DND-41 (cell line): ENCODE results near the gene TSHR.

Experiments used
- ATAC-seq: fragments of 200-7000 bp; cut with Tn5 transposase; 3 replicates; pipeline ENCODE4 v1.9.1; 2021; ENCODE audit warnings: low read depth; ENCODE audit not compliant: insufficient read depth
- DNase-seq: peaks from one replicate; pipeline ENCODE4 v3.0.0-alpha.2; 2020
- H2AFZ ChIP-seq: 2 replicates; pipeline ENCODE4 v1.6.0; 2012; ENCODE audit warnings: low read depth, low read length
- H3K27ac ChIP-seq: 2 replicates; pipeline ENCODE4 v1.5.1; 2012; ENCODE audit warnings: low read length, inconsistent platforms
- H3K27me3 ChIP-seq: fragments of 200-600 bp; sonication (generic); 2 replicates; pipeline ENCODE4 v1.6.0; 2012; ENCODE audit warnings: low read length, mild to moderate bottlenecking, inconsistent platforms; ENCODE audit not compliant: insufficient read depth, poor library complexity
- H3K36me3 ChIP-seq: 2 replicates; pipeline ENCODE4 v1.5.1; 2012; ENCODE audit warnings: low read length, inconsistent platforms; ENCODE audit not compliant: insufficient read depth
- H3K4me1 ChIP-seq: 2 replicates; pipeline ENCODE4 v1.5.1; 2012; ENCODE audit warnings: mild to moderate bottlenecking, low read length; ENCODE audit not compliant: insufficient read depth
- H3K4me2 ChIP-seq: 2 replicates; pipeline ENCODE4 v1.6.0; 2012; ENCODE audit warnings: mild to moderate bottlenecking, moderate library complexity, low read length, inconsistent platforms; ENCODE audit not compliant: insufficient read depth
- H3K4me3 ChIP-seq, 2 experiments: fragments of 200-600 bp in 1 of 2; shearing (Covaris generic) in 1 of 2; 2 replicates each; pipeline ENCODE4 v1.5.1; 2012 to 2016; ENCODE audit warnings: inconsistent platforms in 2 of 2, low read length in 2 of 2, mild to moderate bottlenecking in 2 of 2, low read depth in 1 of 2, moderate library complexity in 1 of 2
- H3K79me2 ChIP-seq: 2 replicates; pipeline ENCODE4 v1.6.0; 2012; ENCODE audit warnings: low read length, inconsistent platforms; ENCODE audit not compliant: insufficient read depth
- H3K9ac ChIP-seq: 2 replicates; pipeline ENCODE4 v1.6.0; 2012; ENCODE audit warnings: low read depth, mild to moderate bottlenecking, inconsistent platforms, low read length, moderate library complexity
- H3K9me3 ChIP-seq: 2 replicates; pipeline ENCODE4 v1.5.1; 2012; ENCODE audit warnings: low read length, moderate library complexity, mild to moderate bottlenecking, inconsistent platforms; ENCODE audit not compliant: insufficient read depth, severe bottlenecking
- H4K20me1 ChIP-seq: 2 replicates; pipeline ENCODE4 v1.6.0; 2012; ENCODE audit warnings: low read length; ENCODE audit not compliant: insufficient read depth
- EZH2 ChIP-seq: IDR thresholded peaks from 3 replicates; pipeline ENCODE4 v1.6.1; 2012; ENCODE audit warnings: borderline replicate concordance, low read depth, mild to moderate bottlenecking, moderate library complexity, low read length, inconsistent platforms; ENCODE audit not compliant: severe bottlenecking
- TF ChIP-seq, protein P1 (sequence below): IDR thresholded peaks from 2 replicates; pipeline ENCODE4 v1.5.1; 2012; ENCODE audit warnings: borderline replicate concordance, low read length, moderate library complexity, mild to moderate bottlenecking; ENCODE audit not compliant: poor library complexity, severe bottlenecking; ENCODE audit errors: extremely low read depth

Gene TSHR

DNA sequence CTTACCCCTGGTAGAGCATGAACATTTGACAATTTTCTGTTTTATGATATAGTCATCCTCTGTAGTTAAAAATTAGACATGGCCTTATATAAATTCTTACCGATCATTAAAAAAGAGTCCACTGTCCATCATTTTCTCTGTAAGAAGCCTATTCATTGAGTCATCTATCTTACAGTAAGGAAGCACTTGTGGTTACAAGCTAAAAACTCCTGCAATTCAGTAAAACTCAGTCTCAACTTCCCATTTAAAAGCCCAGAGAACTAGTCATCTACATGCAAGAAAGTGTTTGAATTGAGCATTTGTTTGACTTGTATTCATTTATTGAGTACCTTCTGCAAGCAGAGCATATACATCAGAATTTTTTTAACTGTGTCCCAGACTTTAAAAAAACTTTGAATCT is 202.0 kb downstream of the TSHR start:
- Histone ChIP-seq H3K27me3 (no peaks in the 10 kb centered on the region), H3K9ac (no peak overlapping the region), H2AFZ (no peak overlapping the region), H3K27ac (no peak overlapping the region), H3K36me3 (no peaks in the 10 kb centered on the region), H3K4me3 (no peak overlapping the region), H3K4me2 (no peak overlapping the region), H3K79me2 (no peaks in the 10 kb centered on the region), H4K20me1 (no peaks in the 10 kb centered on the region), H3K9me3 (no peaks in the 10 kb centered on the region), H3K4me1 (no peaks in the 10 kb centered on the region)
- TF ChIP-seq EZH2 = no peak
- TF ChIP-seq, protein P1, sequence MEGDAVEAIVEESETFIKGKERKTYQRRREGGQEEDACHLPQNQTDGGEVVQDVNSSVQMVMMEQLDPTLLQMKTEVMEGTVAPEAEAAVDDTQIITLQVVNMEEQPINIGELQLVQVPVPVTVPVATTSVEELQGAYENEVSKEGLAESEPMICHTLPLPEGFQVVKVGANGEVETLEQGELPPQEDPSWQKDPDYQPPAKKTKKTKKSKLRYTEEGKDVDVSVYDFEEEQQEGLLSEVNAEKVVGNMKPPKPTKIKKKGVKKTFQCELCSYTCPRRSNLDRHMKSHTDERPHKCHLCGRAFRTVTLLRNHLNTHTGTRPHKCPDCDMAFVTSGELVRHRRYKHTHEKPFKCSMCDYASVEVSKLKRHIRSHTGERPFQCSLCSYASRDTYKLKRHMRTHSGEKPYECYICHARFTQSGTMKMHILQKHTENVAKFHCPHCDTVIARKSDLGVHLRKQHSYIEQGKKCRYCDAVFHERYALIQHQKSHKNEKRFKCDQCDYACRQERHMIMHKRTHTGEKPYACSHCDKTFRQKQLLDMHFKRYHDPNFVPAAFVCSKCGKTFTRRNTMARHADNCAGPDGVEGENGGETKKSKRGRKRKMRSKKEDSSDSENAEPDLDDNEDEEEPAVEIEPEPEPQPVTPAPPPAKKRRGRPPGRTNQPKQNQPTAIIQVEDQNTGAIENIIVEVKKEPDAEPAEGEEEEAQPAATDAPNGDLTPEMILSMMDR = no peak
- DNase-seq (no peak), ATAC-seq (no peak)

- Histone ChIP-seq H3K4me1 (peaks cover 29% of the 10 kb centered on the region), H3K9me3 (no peaks in the 10 kb centered on the region), H3K36me3 (no peaks in the 10 kb centered on the region), H3K4me3 (no peak overlapping the region), H3K9ac (no peak overlapping the region), H3K27me3 (no peaks in the 10 kb centered on the region), H2AFZ (no peak overlapping the region), H3K4me2 (no peak overlapping the region), H3K79me2 (peaks cover 2% of the 10 kb centered on the region), H3K27ac (no peak overlapping the region), H4K20me1 (no peaks in the 10 kb centered on the region)
- no peak for TF ChIP-seq EZH2
- TF ChIP-seq, protein P1 = no peak
- ATAC-seq = no peak
- DNase-seq = no peak
These were observed 205.7 kb downstream of the TSHR start for GRCh38 chr14:81161088-81161487.

DNA sequence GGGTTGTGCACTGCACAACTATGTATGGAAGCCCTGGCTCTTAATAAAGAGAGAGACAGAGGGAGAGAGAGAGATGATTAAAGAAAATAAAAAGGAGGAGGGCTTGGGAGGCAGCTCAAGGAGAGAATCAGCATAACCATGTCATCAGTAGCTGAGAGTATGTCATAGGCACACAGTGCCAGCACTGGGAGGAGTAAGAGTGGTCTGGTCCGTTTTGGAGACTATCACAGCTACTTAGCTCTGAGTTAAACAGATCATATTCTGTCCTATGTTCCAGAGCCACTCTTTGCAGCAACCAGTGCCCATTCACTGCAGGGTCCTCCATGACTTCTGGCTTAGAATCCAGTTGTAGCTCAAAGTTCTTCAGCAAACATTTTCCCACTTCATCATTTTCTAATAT is 206.3 kb downstream of the TSHR start:
- no peak for TF ChIP-seq EZH2
- TF ChIP-seq, protein P1 = no peak
- no peak overlapping the region for H3K9ac ChIP-seq
- no peaks in the 10 kb centered on the region for H3K36me3 ChIP-seq
- peaks cover 2% of the 10 kb centered on the region for H3K79me2 ChIP-seq
- no peak overlapping the region for H3K27ac ChIP-seq
- no peak for ATAC-seq
- no peaks in the 10 kb centered on the region for H4K20me1 ChIP-seq
- H3K9me3 ChIP-seq = no peaks in the 10 kb centered on the region
- H3K27me3 ChIP-seq = no peaks in the 10 kb centered on the region
- no peak overlapping the region for H3K4me3 ChIP-seq
- peaks cover 29% of the 10 kb centered on the region for H3K4me1 ChIP-seq
- no peak overlapping the region for H3K4me2 ChIP-seq
- H2AFZ ChIP-seq = no peak overlapping the region
- no peak for DNase-seq

GRCh38 chr14:81162941-81163340 is 207.5 kb downstream of the TSHR start:
- Histone ChIP-seq H3K9me3 (no peaks in the 10 kb centered on the region), H3K4me2 (0 out of 2 replicates have a peak overlapping the region, but pooled peaks have one; percentile 8), H3K4me3 (no peak overlapping the region), H3K79me2 (peaks cover 2% of the 10 kb centered on the region), H3K9ac (no peak overlapping the region), H3K4me1 (peaks cover 29% of the 10 kb centered on the region), H4K20me1 (no peaks in the 10 kb centered on the region), H2AFZ (no peak overlapping the region), H3K36me3 (no peaks in the 10 kb centered on the region), H3K27me3 (no peaks in the 10 kb centered on the region), H3K27ac (no peak overlapping the region)
- ATAC-seq (no peak), DNase-seq (no peak)
- no peak for TF ChIP-seq EZH2
- TF ChIP-seq, protein P1 = no peak
